NCI-H446 treated with DMSO at 0.1 percent for 48 hours (cell line): Measurements from ENCODE around the gene FARP1.

Experiments
- DNase-seq: peaks from one replicate; lab custom pipeline; 2025; lab: John Stamatoyannopoulos, UW

Gene FARP1

DNA sequence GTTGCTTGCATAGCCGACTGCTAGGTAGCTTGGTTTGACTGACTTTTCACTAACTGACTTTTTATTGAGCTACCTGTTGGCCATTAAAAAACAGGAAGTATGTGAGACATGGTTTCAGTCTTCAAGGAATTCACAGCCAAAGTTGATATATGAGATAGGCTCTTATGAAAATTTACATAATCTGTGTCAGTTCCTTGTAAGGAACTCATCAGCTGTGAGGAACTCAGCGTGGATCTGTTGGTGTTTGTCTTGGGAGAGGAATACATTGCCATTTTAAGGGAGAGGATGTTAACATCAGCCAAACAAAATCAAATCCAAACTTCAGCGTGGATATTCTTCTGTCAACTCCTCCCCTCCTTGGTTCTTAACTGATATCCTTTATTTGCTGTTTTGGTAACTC lies 32.1 kb downstream of the FARP1 start:
- DNase-seq, result no peak

DNA sequence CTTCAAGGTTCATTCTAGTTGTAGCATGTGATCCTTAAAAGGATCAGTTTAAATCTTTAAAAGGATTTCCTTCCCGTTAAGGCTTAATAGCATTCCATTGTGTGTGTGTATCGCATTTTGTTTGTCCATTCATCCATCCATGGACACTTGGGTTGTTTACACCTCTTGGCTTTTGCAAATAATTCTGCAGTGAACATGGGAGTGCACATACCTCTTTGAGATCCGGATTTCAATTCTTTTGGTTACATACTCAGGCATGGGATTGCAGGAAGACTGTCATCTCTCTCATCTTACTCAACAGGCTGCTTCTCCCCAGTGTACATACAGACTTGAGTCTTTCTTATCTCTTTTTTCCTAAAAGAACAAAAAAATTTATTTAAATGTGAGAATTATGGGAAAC lies 32.9 kb downstream of the FARP1 start:
- no peak for DNase-seq

DNA sequence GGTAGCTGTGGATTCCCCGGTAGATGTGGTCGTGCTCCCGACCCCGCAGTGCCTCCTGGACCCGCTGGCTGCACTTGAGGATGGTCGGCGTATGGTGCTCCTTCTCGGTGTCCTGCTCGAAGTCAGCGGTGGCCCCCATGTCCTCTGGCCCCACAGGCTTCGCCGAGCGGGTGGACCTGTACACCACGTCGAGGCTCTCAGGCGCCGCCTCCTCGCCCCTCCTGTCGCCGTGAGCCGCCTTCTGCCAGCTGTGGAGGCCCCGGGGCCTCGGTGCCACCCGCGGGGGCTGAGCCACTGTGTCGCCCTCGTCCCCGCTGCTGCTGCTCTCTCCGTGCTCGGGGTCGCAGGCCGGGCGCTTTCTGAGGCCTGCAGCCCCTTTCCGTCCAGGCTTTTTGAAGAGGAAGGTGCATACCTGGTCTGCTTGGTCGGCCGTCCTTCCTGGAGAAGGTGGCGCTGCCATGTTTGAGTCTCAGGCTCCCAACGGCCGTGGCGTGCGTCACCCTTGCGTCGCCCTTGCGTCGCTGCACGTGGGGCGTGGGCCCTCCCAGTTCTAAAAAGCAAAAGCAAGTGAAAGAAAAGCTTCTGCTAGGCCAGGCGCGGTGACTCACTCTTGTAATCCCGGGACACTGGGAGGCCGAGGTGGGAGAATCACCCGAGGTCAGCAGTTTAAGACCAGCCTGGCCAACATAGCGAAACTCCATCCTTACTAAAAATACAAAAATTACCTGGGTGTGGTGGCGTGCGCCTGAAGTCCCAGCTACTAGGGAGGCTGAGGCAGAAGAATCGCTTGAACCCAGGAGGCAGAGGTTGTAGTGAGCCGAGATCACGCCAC lies 34.1 kb downstream of the FARP1 start, which contains the start of gene RNF113B:
TSS of gene RNF113B (minus strand) at position 493 of the 832 bp plus-strand sequence. CDS start at position 460, 33 bp downstream.
- no peak for DNase-seq

DNA sequence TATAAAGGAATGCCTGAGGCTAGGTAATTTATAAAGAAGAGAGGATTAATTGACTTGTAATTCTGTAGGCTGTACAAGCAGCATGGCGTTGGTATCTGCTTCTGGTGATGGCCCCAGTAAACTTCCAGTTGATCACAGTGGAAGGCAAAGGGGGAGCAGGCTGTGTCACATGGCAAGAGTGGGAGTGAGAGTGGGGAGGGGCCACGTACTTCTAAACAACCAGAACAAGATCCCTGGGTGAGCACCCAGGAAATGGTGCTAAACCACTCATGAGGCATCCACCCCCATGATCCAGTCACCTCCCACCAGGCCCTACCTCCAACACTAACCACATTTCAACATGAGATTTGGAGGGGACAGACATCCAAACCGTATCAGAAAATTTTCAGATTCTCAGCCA lies 37.2 kb downstream of the FARP1 start:
- DNase-seq, result no peak

DNA sequence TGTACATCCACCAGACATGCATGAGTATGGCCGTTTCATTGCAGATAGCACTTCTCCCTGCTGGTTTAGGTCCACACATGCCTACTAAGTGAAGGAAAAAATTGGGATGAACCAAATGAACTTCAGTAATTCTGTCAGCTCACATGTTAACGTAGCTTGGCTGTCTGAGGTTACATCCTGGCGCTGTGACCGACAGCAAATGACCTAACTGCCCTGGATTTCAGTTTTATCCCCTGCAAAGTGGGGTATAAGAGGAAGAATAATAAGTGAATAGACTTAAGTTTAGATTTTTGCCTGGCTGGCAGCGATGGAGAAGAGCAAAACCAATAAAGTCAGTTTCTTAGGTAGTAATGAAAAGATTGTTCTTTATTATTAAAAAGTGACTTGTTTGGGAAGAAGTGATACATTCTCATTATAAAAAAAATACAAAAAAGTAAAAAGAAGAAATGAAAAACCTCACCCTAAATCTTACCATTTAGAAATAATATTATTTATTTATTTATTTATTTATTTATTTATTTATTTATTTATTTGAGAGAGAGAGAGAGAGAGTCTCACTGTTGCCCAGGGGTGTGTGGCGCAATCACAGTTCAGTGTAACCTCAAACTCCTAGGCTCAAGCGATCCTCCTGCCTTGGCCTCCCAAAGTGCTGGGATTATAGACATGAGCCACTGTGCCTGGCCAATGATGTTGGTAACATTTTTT lies 38.4 kb downstream of the FARP1 start:
- DNase-seq, result no peak

DNA sequence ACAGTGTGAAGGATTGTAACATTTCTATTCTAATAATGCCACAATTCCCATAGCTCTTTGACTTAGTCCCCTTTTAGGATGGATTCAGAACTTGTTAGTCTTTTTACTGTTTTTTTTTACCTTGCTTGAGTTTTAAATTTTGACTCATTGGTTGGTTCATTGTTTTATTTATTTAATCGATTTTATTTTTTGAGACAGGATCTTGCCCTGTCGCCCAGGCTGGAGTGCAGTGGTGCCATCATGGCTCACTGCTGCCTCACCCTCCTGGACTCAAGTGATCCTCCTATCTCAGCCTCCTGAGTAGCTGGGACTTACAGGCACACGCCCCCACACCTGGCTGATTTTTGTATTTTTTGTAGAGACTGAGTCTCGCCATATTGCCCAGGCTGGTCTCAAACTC lies 39.3 kb downstream of the FARP1 start:
- no peak for DNase-seq

DNA sequence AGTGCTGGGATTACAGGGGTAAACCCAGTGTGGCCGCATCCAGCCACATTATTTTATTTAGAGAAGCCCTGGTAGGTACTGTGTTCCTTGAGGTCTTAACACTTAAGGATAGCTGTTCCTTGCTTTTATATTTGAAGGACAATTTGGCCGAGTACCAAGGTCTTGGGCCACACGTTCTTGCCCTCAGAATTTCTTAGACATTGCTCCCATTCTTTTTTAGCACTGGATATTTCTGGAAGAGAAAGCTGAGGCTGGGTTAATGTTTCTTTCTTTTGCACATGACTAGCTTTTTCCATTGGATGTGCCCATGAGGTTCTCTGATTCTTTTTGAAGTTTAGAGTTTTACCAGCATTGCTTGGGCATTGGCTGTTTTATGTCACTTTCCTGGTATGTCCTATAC lies 39.7 kb downstream of the FARP1 start:
- no peak for DNase-seq

DNA sequence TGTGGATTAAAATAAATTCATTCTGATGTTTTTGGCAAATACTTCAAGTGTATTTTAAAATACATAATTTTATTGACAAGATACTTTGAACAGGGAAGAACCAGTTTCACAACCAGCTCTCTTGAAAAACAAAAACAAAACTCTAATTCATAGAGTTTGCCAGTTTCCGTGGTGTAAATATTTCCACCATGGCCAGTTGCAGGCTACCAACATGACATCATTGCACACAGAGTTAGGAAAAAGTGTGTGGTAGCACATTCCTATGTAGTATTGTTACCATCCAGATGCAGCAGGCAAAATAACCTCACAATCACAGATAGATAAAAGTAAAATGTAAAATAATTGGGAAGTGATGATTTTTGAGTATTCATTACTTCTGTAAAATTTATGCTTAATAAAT lies 41.9 kb downstream of the FARP1 start:
- no peak for DNase-seq

DNA sequence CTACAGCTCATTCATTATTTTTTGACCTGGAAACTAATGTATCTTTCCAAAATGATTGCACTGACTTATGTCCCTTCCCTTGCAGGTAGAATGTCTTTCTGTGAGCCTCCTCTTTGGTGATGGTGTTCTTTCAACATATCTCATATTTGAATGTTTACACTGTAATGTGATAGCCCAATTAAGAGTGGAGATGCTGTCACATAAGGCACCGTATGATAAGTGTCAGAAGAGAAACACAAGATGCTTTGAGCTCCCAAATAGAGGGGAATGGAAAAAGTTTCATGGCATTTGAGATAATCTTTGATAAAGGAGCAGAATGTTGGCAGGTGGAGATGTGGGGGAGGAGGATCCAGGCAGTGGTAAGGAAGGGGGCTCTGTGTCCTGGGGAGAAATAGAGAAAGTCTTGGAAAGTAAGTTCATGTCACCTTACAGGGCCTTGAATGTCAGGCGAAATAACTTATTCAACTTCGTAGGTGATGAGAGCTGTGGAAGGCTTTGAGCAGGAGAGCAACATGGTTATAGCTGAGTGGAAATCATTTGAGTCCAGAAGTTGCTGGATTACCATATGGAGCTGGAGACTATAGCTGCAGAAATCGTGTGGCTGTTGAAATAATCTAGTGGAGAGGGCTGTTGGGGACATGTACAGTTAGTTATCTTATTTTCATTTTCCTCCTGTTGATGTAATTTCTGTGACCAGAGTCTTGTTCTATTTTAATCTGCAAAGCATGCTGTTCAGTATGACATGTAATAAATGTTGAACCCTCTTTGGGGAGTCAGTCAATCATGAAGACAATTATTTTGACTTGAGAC lies 44.5 kb downstream of the FARP1 start:
- no peak for DNase-seq

DNA sequence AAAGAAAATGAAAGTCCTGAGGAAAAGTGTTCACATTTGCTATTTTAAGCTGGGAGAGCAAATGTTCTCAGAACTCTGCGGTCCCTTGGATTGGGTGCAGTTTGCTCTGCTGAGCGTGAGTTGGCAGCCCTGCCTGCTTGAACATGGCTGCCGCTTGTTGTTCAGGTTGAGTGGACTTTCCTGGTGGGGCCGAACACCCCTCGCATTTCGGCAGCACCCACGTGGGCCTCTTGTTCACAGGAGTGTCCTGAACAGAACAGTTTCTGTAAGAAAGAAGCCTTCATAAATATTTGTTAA lies 45.0 kb downstream of the FARP1 start:
- no peak for DNase-seq

DNA sequence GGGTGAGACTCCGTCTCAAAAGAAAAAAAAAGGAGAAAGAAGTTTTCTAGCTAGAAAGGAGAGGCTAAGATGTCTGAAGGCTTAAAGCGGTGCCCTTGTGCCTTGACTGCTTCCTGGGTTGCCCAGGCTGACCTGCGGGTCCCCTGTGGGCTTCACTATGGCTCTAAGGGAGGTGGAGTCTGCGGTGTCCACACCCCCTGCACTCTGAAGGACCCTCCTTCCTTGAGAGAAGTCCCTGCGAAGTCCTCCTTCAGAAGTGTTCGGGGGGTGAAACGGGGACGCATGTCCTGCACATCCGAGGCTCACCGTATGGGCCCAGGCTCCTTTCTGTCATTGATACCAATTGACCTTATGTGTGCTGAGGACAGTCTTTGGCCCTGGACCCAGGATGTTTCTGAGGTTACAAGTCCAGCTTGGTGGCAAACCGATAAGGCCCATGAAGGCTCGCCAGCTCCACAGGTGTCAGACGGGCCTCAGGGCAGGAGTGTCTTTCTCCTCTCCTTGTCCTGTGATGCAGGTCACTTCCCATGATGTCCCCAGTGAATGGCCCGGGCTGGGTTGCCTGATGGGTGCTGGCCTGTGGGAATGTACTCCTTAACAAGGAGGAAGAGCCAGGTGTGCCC lies 45.8 kb downstream of the FARP1 start:
- no peak for DNase-seq

DNA sequence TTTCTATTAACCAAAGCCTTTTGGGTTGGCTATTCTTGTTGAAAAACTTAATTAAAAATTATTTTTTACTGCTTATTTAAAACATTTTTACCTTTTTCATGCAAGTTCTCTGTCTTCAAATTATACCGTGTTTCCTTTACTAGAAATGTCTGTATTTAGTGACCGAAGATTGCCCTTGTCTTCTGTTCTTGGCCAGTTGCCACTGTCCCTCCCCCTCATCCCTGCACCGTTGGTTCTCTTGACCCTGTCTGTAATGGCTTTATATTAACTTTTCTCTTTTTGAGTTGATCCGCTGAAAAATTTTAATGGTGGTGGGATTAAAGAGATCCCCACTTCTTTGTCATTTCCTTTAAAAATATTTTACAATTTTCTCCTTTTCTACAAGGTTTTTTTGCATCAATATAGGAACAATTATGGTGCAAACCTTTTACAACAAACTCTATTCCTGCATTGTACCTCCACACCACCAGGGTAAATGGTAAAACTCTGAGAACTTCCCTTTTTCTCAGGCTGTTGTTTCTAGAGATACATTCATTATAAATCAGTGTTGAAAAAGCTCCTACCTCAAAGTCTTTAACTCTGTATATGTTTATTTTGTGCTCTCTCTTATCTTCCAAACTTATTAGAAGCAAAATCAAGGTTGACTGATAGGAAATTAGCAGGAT lies 47.1 kb downstream of the FARP1 start:
- no peak for DNase-seq

DNA sequence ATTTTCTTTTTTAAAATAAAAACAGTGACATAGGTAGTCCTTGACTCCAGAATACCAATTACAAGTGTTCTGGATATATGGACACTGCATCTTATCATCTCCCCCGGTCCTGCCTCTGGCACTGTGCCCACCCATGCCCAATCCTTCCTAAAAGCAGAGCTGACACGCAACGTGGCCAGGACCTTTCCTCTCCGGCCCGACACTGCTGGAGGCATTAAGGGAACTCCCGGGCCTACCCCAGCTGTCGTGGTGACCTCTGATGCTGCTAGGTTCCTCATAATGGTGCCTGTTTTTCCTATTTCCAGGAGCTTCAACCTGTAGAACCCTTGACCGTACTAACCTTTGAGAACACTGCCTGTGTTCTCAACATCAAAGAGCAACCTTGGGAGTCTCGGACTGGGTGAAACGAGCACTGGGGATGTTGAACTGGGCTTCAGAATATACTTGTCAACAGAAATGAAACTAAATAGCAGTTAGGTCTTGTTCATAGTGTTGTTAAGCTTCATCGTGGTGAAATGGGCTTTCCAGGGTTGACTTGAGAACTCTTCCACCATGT lies 48.1 kb downstream of the FARP1 start:
- DNase-seq, result no peak

DNA sequence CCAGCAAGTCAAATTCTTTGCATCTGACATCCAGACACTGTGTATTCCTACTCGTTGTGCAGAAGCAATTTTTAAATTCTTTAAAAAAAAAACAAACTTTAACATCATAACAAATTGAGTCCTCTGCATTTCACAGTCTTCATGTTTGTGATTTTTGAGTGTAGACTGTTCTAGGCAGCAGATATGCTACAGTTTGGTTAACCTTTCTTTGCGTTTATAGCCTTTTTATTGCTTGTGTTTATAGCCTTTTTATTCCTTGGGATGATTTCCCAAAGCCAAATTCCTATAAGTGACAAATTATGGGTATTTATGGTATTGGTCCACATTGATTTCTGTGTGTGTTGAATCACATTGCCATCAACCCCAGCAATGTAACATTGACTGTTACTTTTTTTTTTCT lies 49.1 kb downstream of the FARP1 start:
- no peak for DNase-seq

DNA sequence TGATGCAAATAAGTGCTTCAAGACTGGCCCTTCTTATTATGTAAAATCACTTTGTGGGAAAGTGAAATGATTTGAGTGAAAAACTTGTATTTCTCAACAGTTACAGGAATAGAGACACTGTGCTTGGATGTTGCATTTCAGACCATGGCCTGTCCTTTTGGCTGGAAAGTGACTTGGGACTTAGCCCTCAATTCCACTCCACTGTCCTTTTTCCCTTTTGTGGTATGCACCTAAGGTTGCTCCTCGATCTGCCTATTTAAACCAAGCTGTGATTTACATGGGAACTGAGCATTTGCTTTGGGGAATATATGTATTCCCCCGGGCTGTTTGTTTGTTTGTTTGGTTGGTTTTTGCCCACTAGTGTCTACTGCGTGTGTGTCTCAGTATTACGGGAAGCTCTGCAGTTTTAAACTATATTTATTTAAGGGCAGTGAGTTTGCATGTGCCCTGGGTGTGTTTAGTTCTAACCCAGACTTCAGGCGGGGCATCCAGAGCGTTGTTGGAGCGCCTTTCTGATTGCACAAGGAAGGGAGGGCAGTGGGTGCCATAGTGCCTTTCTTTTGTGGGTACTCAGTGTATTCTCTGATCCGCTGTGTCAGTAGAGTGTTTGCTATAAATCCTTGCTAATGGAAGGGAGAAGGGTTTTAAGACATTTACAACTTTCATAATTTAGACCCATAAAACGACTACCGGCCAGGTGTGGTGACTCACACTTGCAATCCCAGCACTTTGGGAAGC lies 52.3 kb downstream of the FARP1 start:
- no peak for DNase-seq

DNA sequence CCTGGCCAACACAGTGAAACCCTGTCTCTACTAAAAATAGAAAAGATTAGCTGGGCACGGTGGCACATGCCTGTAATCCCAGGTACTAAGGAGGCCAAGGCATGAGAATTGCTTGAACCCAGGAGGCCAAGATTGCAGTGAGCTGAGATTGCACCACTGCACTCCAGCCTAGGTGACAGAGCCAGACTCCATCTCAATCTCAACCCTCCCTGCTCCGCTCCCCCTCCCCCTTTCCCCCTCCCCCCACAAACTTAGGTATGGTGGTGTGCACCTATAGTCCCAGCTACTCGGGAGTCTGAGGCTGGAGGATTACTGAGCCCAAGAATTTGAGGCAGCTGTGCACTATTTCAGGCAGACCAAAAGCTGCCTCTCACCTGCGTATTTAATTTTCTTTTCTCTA lies 55.8 kb downstream of the FARP1 start:
- DNase-seq, result no peak

DNA sequence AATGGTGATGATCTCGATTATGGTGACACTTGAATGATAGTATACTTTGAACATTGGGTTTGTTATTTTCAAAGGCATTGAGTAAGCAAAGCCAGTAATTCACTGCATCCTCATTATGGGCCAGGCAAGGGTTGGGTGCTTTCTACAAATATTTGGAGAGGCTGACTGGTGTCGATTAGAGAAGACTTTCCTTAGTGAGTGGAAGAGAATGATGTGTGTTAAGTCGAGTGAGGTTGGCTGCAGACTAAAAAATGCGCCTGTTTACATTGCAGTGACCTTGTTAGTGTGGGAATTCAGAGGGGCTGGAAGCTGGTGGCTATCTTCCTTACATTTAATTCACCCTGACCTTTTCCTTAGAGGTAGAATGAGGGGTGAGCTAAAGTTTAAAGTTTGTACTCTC lies 56.6 kb downstream of the FARP1 start:
- no peak for DNase-seq

DNA sequence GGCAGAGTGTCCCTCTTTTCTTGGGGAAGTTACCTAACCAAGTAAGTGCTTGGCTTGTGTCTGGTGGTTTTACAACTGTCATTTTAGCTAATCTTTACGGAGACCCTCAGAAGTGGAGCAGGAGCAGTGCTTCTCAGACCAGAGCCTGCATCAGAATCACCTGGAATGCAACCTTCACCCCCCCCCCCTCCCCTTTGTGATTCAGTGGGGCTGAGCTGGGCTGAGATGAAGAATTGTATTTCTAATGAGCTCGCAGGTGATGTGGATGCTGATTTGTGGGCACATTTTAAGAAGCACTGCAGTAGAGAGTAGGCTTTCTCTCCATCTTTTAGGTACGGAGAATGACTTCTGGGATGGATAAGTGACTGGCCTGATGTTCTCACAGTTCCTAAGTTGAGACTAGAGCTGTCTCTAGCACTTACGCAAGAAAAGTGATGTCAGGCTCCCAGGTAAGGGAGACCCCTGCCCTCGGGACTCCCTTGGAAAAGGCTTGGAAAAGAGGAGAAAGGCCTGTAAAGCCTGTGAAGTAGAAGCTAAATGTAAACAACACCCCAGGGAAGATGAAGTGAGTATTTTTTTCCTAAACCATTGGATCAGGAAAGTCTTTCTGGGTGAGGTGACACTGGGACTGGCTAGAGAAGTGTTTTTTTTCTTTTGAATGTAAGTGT lies 57.5 kb downstream of the FARP1 start:
- no peak for DNase-seq

DNA sequence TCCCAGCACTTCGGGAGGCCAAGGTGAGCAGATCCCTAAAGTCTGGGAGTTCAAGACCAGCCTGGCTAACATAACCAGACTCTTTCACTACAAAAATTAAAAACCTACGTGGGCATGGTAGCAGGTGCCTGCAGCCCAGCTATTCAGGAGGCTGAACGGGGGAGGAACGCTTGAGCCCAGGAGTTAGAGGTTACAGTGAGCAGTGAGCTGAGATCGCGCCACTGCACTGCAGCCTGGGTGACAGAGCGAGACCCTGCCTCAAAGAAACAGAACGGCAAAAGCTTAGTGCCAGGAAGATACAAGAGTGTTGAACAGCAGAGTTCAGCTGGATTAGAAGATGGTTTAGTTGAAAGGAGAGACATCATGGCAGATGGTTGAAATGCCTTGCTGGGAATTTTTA lies 58.3 kb downstream of the FARP1 start:
- DNase-seq, result no peak

DNA sequence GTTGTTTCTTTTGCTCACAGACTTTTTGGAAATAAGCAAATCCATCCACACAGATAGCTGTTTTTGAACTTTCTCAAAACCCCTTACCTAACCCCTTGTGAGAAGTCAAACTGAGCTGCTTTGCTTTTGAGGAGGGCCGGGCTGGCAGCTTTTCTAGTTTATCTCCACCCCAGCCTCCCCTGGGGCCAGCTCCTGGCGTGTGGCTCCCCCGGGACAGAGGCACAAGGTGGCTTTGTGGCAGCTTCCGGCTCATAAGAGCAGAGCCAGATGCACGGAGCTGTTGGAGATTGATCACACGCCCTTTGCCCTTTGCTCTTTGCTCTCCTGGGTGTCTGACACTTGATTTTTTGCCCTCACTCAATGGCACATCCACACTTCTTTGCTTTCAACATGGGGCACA lies 59.1 kb downstream of the FARP1 start:
- no peak for DNase-seq
